GM12878 (cell line): Measurements from ENCODE around the gene SMARCD3. TPM values are rescaled to one million over a fixed set of nuclear protein-coding genes. Genes with fewer than 3 reads are reported as not detected.

Experiments
- ATAC-seq: fragments of 200-7000 bp; cut with Tn5 transposase; 3 replicates; pipeline ENCODE4 v1.9.1; 2020; ENCODE audit warnings: mild to moderate bottlenecking, moderate library complexity
- BruUV-seq: library from RNA; stranded (reverse); fragments of 400-500 nt; replicated peaks from 2 replicates; lab custom pipeline; 2021; lab: Mats Ljungman, UMichigan
- CTCF ChIA-PET: fragments of 300-600 bp; sonication (Branson Sonifier 250); formaldehyde crosslinking; extraction: SDS; loops from one replicate; lab custom pipeline; 2021; ENCODE audit warnings: inconsistent platforms; lab: Yijun Ruan, JAX
- POLR2A ChIA-PET: fragments of 350-600 bp; formaldehyde crosslinking; extraction: SDS; loops from one replicate; lab custom pipeline; 2021; ENCODE audit warnings: inconsistent platforms; lab: Charles Lee
- RAD21 ChIA-PET: fragments of 300-600 bp; sonication (Branson Sonifier 250); formaldehyde crosslinking; loops from one replicate; lab custom pipeline; 2023; ENCODE audit warnings: antibody characterized with exemption; ENCODE audit not compliant: unreplicated experiment; lab: Charles Lee
- SMC1A ChIA-PET: fragments of 300-600 bp; sonication (Branson Sonifier 250); formaldehyde crosslinking; loops from one replicate; lab custom pipeline; 2023; ENCODE audit not compliant: unreplicated experiment, uncharacterized antibody; lab: Charles Lee
- DNase-seq: peaks from one replicate; pipeline ENCODE4 v3.0.0-alpha.2; 2011; ENCODE audit warnings: low read depth, low spot score
- FAIRE-seq: peaks from 3 replicates; lab custom pipeline; 2011; peaks lifted over from hg19 to GRCh38; lab: Jason Lieb, UNC
- H2AFZ ChIP-seq: 2 replicates; pipeline ENCODE4 v1.6.0; 2011; ENCODE audit warnings: low read depth, low read length, control low read depth; ENCODE audit not compliant: control insufficient read depth
- H3K27ac ChIP-seq: 2 replicates; pipeline ENCODE4 v1.5.1; 2011; ENCODE audit warnings: control low read depth; ENCODE audit not compliant: control insufficient read depth, insufficient read depth
- H3K27me3 ChIP-seq, 2 experiments: replicated peaks in 1 of 2; 2 replicates each; pipeline versions ENCODE4 v1.6.0 to v1.6.1; 2011; ENCODE audit warnings: low read length in 1 of 2; ENCODE audit not compliant: control insufficient read depth in 2 of 2, insufficient read depth in 2 of 2
- H3K36me3 ChIP-seq, 2 experiments: 2 replicates each; pipeline ENCODE4 v1.5.1; 2011; ENCODE audit warnings: low read length in 1 of 2; ENCODE audit not compliant: control insufficient read depth in 2 of 2, insufficient read depth in 2 of 2
- H3K4me1 ChIP-seq: 2 replicates; pipeline ENCODE4 v1.6.1; 2011; ENCODE audit warnings: mild to moderate bottlenecking, low read length, moderate library complexity, mixed read lengths; ENCODE audit not compliant: control insufficient read depth, insufficient read depth
- H3K4me2 ChIP-seq: 2 replicates; pipeline ENCODE4 v1.6.0; 2011; ENCODE audit warnings: control low read depth; ENCODE audit not compliant: control insufficient read depth, insufficient read depth
- H3K4me3 ChIP-seq: fragments of 200-600 bp; sonication (generic); 2 replicates; pipeline ENCODE4 v1.5.1; 2016
- H3K79me2 ChIP-seq: 2 replicates; pipeline ENCODE4 v1.6.0; 2011; ENCODE audit warnings: low read length; ENCODE audit not compliant: control insufficient read depth, insufficient read depth
- H3K9ac ChIP-seq: 2 replicates; pipeline ENCODE4 v1.8.0; 2011; ENCODE audit warnings: low read length, control low read depth, mixed read lengths; ENCODE audit not compliant: control insufficient read depth, insufficient read depth
- H3K9me3 ChIP-seq: replicated peaks from 3 replicates; pipeline ENCODE4 v1.5.1; 2011; ENCODE audit warnings: mild to moderate bottlenecking, low read length; ENCODE audit not compliant: control insufficient read depth, insufficient read depth
- H4K20me1 ChIP-seq: 2 replicates; pipeline ENCODE4 v1.6.0; 2011; ENCODE audit not compliant: control insufficient read depth, insufficient read depth
- BRCA1 ChIP-seq: IDR thresholded peaks from 2 replicates; pipeline ENCODE4 v1.6.1; 2011; ENCODE audit warnings: low read depth, low read length, improper control_type of control experiment
- CREB1 ChIP-seq: IDR thresholded peaks from 2 replicates; pipeline ENCODE4 v1.6.1; 2012; ENCODE audit warnings: low read depth, mild to moderate bottlenecking, inconsistent platforms
- HDAC6 ChIP-seq: fragments of 200-600 bp; sonication (generic); IDR thresholded peaks from one replicate; pipeline ENCODE4 v1.8.0; 2017; ENCODE audit warnings: antibody characterized with exemption; ENCODE audit not compliant: unreplicated experiment
- MYC ChIP-seq: IDR thresholded peaks from 2 replicates; pipeline ENCODE4 v1.6.1; 2011; ENCODE audit warnings: mild to moderate bottlenecking, low read length, moderate library complexity, inconsistent platforms; ENCODE audit not compliant: insufficient read depth, insufficient replicate concordance, insufficient read length, severe bottlenecking
- SMAD1 ChIP-seq: fragments of 450-650 bp; IDR thresholded peaks from 2 replicates; pipeline ENCODE4 v1.6.1; 2018; ENCODE audit warnings: mild to moderate bottlenecking, low read depth; ENCODE audit not compliant: partially characterized antibody
- whole genome bisulfite sequencing: methylation state at CpG from one replicate; pipeline ENCODE4 v1.1.6; 2016; ENCODE audit warnings: low lambda C conversion rate; ENCODE audit not compliant: insufficient replicate concordance, insufficient coverage; ENCODE audit errors: missing lambda C conversion rate; 5-methylcytosine and 5-hydroxymethylcytosine counted together
- in situ Hi-C: fragments of 300-500 bp; cut with MboI; formaldehyde crosslinking; loops from 9 replicates; pipeline ENCODE4 v1.14.3; 2018; ENCODE audit warnings: mixed read lengths
- intact Hi-C: fragments of 100-400 bp; cut with micrococcal nuclease; formaldehyde crosslinking; loops from one replicate; pipeline ENCODE4 v1.14.2; 2022; ENCODE audit not compliant: unreplicated experiment
- polyA plus RNA-seq, 11 experiments: library from polyadenylated mRNA; depleted of rRNA in 4 of 11; unstranded in 6 of 11; stranded (reverse) in 5 of 11; fragments of >200 nt; fragmentation: Nextera tagmentation in 4 of 11; fragmentation: Illumina TruSeq in 1 of 11; extraction: Ambion mirVana in 4 of 11; extraction: Trizol in 1 of 11; gene quantifications; 1 replicate in 1 of 11; 2 replicates in 10 of 11; pipeline versions ENCODE4 v1.2.1 to v1.2.3, GENCODE V29; 2011 to 2016; ENCODE audit warnings: inconsistent platforms in 2 of 11, missing spikeins in 2 of 11, low read depth in 1 of 11
- total RNA-seq, 4 experiments: library from RNA; depleted of rRNA in 3 of 4; stranded (reverse); fragments of >200 nt in 3 of 4; fragmentation: Illumina TruSeq in 1 of 4; extraction: Trizol in 1 of 4; gene quantifications; 2 replicates each; pipeline versions ENCODE4 v1.2.1 to v1.2.3, GENCODE V29; 2013 to 2021
- TF ChIP-seq, protein P1 (sequence below): fragments of 450-650 bp; IDR thresholded peaks from 2 replicates; pipeline ENCODE4 v1.6.1; 2017; ENCODE audit warnings: mild to moderate bottlenecking
- TF ChIP-seq, protein P2 (sequence below): fragments of 450-650 bp; formaldehyde crosslinking; IDR thresholded peaks from 2 replicates; pipeline ENCODE4 v1.5.0; 2022; ENCODE audit warnings: mild to moderate bottlenecking, missing genetic modification characterization
- TF ChIP-seq, protein P3 (sequence below): IDR thresholded peaks from 2 replicates; pipeline ENCODE4 v1.6.1; 2011; ENCODE audit warnings: borderline replicate concordance, low read depth, mild to moderate bottlenecking, moderate library complexity, mixed read lengths, low read length; ENCODE audit not compliant: insufficient read depth; ENCODE audit errors: extremely low read length

Gene SMARCD3
- total and polyA plus RNA-seq, 10 of the 15 experiments (the other 5 are each of a cell fraction or from before 2014, with no cell fraction given): 0.11 to 1.4 (median 0.16) TPM

DNA sequence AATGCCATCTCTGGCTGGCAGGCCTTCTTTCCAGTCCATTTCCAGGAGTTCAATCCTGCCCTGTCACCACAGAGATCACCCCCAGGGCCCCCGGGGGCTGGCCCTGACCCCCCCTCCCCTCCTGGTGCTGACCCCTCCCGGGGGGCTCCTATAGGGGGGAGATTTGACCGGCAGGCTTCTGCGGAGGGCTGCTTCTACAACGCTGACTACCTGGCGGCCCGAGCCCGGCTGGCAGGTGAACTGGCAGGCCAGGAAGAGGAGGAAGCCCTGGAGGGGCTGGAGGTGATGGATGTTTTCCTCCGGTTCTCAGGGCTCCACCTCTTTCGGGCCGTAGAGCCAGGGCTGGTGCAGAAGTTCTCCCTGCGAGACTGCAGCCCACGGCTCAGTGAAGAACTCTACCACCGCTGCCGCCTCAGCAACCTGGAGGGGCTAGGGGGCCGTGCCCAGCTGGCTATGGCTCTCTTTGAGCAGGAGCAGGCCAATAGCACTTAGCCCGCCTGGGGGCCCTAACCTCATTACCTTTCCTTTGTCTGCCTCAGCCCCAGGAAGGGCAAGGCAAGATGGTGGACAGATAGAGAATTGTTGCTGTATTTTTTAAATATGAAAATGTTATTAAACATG, 10.2 kb downstream of the SMARCD3 start:
- ChIA-PET CTCF (no interaction called here), SMC1A (no interaction called here), RAD21 (no interaction called here), POLR2A (no interaction called here)
- DNase-seq: no peak
- ATAC-seq: no peak
- TF ChIP-seq BRCA1: no peak
- TF ChIP-seq, protein P1, sequence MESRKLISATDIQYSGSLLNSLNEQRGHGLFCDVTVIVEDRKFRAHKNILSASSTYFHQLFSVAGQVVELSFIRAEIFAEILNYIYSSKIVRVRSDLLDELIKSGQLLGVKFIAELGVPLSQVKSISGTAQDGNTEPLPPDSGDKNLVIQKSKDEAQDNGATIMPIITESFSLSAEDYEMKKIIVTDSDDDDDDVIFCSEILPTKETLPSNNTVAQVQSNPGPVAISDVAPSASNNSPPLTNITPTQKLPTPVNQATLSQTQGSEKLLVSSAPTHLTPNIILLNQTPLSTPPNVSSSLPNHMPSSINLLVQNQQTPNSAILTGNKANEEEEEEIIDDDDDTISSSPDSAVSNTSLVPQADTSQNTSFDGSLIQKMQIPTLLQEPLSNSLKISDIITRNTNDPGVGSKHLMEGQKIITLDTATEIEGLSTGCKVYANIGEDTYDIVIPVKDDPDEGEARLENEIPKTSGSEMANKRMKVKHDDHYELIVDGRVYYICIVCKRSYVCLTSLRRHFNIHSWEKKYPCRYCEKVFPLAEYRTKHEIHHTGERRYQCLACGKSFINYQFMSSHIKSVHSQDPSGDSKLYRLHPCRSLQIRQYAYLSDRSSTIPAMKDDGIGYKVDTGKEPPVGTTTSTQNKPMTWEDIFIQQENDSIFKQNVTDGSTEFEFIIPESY: no peak
- no peak for TF ChIP-seq CREB1
- TF ChIP-seq, protein P2, sequence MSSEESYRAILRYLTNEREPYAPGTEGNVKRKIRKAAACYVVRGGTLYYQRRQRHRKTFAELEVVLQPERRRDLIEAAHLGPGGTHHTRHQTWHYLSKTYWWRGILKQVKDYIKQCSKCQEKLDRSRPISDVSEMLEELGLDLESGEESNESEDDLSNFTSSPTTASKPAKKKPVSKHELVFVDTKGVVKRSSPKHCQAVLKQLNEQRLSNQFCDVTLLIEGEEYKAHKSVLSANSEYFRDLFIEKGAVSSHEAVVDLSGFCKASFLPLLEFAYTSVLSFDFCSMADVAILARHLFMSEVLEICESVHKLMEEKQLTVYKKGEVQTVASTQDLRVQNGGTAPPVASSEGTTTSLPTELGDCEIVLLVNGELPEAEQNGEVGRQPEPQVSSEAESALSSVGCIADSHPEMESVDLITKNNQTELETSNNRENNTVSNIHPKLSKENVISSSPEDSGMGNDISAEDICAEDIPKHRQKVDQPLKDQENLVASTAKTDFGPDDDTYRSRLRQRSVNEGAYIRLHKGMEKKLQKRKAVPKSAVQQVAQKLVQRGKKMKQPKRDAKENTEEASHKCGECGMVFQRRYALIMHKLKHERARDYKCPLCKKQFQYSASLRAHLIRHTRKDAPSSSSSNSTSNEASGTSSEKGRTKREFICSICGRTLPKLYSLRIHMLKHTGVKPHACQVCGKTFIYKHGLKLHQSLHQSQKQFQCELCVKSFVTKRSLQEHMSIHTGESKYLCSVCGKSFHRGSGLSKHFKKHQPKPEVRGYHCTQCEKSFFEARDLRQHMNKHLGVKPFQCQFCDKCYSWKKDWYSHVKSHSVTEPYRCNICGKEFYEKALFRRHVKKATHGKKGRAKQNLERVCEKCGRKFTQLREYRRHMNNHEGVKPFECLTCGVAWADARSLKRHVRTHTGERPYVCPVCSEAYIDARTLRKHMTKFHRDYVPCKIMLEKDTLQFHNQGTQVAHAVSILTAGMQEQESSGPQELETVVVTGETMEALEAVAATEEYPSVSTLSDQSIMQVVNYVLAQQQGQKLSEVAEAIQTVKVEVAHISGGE (CRISPR knock-in tag): no peak
- no peak for TF ChIP-seq SMAD1
- TF ChIP-seq, protein P3, sequence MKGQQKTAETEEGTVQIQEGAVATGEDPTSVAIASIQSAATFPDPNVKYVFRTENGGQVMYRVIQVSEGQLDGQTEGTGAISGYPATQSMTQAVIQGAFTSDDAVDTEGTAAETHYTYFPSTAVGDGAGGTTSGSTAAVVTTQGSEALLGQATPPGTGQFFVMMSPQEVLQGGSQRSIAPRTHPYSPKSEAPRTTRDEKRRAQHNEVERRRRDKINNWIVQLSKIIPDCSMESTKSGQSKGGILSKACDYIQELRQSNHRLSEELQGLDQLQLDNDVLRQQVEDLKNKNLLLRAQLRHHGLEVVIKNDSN: no peak
- TF ChIP-seq MYC: no peak
- no peak for TF ChIP-seq HDAC6
- Histone ChIP-seq H3K9me3 (no peaks in the 10 kb centered on the region), H3K27me3 (no peaks in the 10 kb centered on the region), H2AFZ (no peak overlapping the region), H3K4me1 (peaks cover 9% of the 10 kb centered on the region), H3K9ac (no peak overlapping the region), H3K27ac (no peak overlapping the region), H3K79me2 (peaks cover 21% of the 10 kb centered on the region), H4K20me1 (no peaks in the 10 kb centered on the region), H3K36me3 (peaks cover 0 to 13% of the 10 kb centered on the region in 2 experiments; a peak in 3 of 4 replicates), H3K4me2 (no peak overlapping the region), H3K4me3 (no peak overlapping the region)
- in situ Hi-C loops: no loop called here
- WGBS: 92% methylated on average over 13 of the region's 17 CpGs
- no peak for FAIRE-seq
- BruUV-seq: no TSS peak
- intact Hi-C loops: no loop called here
